Gastrocnemius medialis (tissue), 4 donors: Measurements from ENCODE around the gene EPHA4. TPM values are rescaled to one million over a fixed set of nuclear protein-coding genes. Genes with fewer than 3 reads are reported as not detected.

Experiments
- ATAC-seq, 2 donors: fragments of 150-250 bp; one replicate each; pipeline ENCODE4 v1.9.1; 2016
- DNase-seq, 2 donors: peaks; one replicate each; pipeline ENCODE4 v3.0.0-alpha.2; 2019
- H3K27ac ChIP-seq, 4 donors: fragments of 200-600 bp; sonication (generic); 1 replicate in 1 of 4; 2 replicates in 3 of 4; pipeline ENCODE4 v1.5.1; 2016 to 2018; ENCODE audit warnings: mild to moderate bottlenecking in 2 of 4, moderate library complexity in 1 of 4
- H3K27me3 ChIP-seq, 3 donors: fragments of 200-600 bp; sonication (generic) in 2 of 3; 1 replicate in 1 of 3; 2 replicates in 2 of 3; pipeline versions ENCODE4 v1.5.1 to v1.6.0; 2016 to 2019; ENCODE audit warnings: mild to moderate bottlenecking in 1 of 3, moderate library complexity in 1 of 3
- H3K36me3 ChIP-seq, 2 donors: fragments of 200-600 bp; sonication (generic) in 1 of 2; one replicate each; pipeline ENCODE4 v1.5.1; 2017 to 2018
- H3K4me1 ChIP-seq, 2 donors: fragments of 200-600 bp; sonication (generic) in 1 of 2; one replicate each; pipeline ENCODE4 v1.5.1; 2016 to 2017; ENCODE audit warnings: mild to moderate bottlenecking in 2 of 2
- H3K4me3 ChIP-seq, 4 donors: fragments of 200-600 bp; sonication (generic) in 3 of 4; 1 replicate in 1 of 4; 2 replicates in 3 of 4; pipeline ENCODE4 v1.5.1; 2016 to 2019; ENCODE audit warnings: mild to moderate bottlenecking in 2 of 4
- H3K9me3 ChIP-seq, 3 donors: fragments of 200-600 bp; sonication (generic) in 2 of 3; 1 replicate in 1 of 3; 2 replicates in 2 of 3; pipeline ENCODE4 v1.5.1; 2016 to 2019
- POLR2A ChIP-seq, 2 donors: fragments of 450-650 bp; IDR thresholded peaks; one replicate each; pipeline ENCODE4 v1.6.1; 2017; ENCODE audit warnings: antibody characterized with exemption in 2 of 2, mild to moderate bottlenecking in 2 of 2, moderate library complexity in 2 of 2
- in situ Hi-C, 4 donors: fragments of 200-750 bp; cut with MboI; loops; one replicate each; pipeline versions ENCODE4 v1.15.0 to v1.8.0; 2017; ENCODE audit warnings: low sequenced_read_pairs in 4 of 4
- intact Hi-C: fragments of 100-400 bp; cut with DNase I; formaldehyde crosslinking; loops from one replicate; pipeline ENCODE4 v1.15.1; 2023; ENCODE audit warnings: low total_unique reads
- total RNA-seq, 4 donors: library from RNA; depleted of rRNA; stranded (reverse); fragments of >200 nt; gene quantifications; one replicate each; pipeline versions ENCODE4 v1.1.0 to v1.2.3, GENCODE V29; 2016
- TF ChIP-seq, protein P1 (sequence below), 5 experiments: fragments of 450-650 bp in 3 of 5; fragments of 200-600 bp in 2 of 5; sonication (generic) in 2 of 5; IDR thresholded peaks in 4 of 5; conservative IDR thresholded peaks in 1 of 5; 1 replicate in 4 of 5; 2 replicates in 1 of 5; pipeline ENCODE4 v1.5.1; 2016 to 2019; ENCODE audit warnings: antibody characterized with exemption in 5 of 5, mild to moderate bottlenecking in 3 of 5, moderate library complexity in 3 of 5

EPHA4 gene
- total RNA-seq, 4 donors from 2014 or later, result 6.3 to 18.8 (median 13.0) TPM

- no peak overlapping the region for H3K4me3 ChIP-seq
- TF ChIP-seq, protein P1, sequence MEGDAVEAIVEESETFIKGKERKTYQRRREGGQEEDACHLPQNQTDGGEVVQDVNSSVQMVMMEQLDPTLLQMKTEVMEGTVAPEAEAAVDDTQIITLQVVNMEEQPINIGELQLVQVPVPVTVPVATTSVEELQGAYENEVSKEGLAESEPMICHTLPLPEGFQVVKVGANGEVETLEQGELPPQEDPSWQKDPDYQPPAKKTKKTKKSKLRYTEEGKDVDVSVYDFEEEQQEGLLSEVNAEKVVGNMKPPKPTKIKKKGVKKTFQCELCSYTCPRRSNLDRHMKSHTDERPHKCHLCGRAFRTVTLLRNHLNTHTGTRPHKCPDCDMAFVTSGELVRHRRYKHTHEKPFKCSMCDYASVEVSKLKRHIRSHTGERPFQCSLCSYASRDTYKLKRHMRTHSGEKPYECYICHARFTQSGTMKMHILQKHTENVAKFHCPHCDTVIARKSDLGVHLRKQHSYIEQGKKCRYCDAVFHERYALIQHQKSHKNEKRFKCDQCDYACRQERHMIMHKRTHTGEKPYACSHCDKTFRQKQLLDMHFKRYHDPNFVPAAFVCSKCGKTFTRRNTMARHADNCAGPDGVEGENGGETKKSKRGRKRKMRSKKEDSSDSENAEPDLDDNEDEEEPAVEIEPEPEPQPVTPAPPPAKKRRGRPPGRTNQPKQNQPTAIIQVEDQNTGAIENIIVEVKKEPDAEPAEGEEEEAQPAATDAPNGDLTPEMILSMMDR (IDR thresholded peaks at IDR 0.05 in 4 of 5, conservative IDR thresholded peaks at IDR 0.05 in 1 of 5), result no peak
- TF ChIP-seq POLR2A (IDR thresholded peaks at IDR 0.05), result no peak
- intact Hi-C loops, result no loop called here
- no peaks in the 10 kb centered on the region for H3K9me3 ChIP-seq
- no peaks in the 10 kb centered on the region for H3K4me1 ChIP-seq
- H3K36me3 ChIP-seq, result no peaks in the 10 kb centered on the region
- no peak overlapping the region for H3K27ac ChIP-seq
- in situ Hi-C loops, result no loop called here
- H3K27me3 ChIP-seq, result no peaks in the 10 kb centered on the region
- no peak for DNase-seq
- no peak for ATAC-seq
Measured at GRCh38 chr2:221392228-221392881, 179.7 kb downstream of the EPHA4 start.

DNA sequence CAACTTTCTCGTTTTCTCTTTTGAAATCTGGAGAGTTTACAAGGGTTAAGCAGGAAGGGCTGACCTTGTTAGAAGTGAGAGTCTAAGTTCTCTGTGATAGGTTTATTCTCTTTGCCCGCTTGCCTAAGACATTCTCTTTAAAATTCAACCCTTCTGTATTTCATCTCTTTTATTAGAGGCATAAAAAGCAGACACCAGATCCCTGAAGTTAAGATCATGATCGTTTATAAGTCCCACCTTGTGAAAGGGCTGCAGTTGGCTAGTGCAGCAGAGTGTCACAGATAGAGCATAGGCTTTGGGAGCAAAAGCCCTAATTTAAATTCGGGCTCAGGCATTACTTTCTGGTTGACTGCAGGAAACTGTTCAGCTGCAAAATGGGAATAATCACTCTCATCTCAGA, 181.2 kb downstream of the EPHA4 start:
- no peaks in the 10 kb centered on the region for H3K4me1 ChIP-seq
- H3K36me3 ChIP-seq, result no peaks in the 10 kb centered on the region
- DNase-seq (no peak), ATAC-seq (no peak)
- intact Hi-C loops, result no loop called here
- no peaks in the 10 kb centered on the region for H3K9me3 ChIP-seq
- TF ChIP-seq, protein P1 (IDR thresholded peaks at IDR 0.05 in 4 of 5, conservative IDR thresholded peaks at IDR 0.05 in 1 of 5), result no peak
- no peak for TF ChIP-seq POLR2A (IDR thresholded peaks at IDR 0.05)
- no peaks in the 10 kb centered on the region for H3K27me3 ChIP-seq
- in situ Hi-C loops, result no loop called here
- no peak overlapping the region for H3K4me3 ChIP-seq
- H3K27ac ChIP-seq, result no peak overlapping the region

GRCh38 chr2:221389904-221390303, 182.2 kb downstream of the EPHA4 start:
- intact Hi-C loops (no loop called here), in situ Hi-C loops (no loop called here)

DNA sequence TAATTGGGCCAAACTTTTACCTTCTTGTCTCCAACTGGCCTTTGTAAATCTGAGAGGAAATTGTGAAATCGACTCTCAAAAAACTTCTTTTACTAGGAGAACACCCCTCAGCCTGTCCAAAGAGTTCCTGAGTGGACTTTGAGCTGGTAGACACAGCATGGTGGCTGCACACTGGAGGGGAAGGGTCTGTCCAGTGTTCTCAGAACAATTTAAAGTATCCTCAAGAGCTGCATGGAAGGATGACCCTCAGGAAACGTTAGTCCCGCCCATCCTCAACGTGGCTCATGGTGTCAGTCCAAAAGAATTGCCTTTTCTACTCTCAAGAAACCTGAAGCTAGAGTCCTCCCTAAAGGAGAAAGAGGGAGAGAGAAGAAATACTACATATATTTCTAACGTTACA, 182.7 kb downstream of the EPHA4 start:
- Histone ChIP-seq H3K27ac (no peak overlapping the region), H3K9me3 (no peaks in the 10 kb centered on the region), H3K4me1 (no peaks in the 10 kb centered on the region), H3K27me3 (no peaks in the 10 kb centered on the region), H3K4me3 (no peak overlapping the region), H3K36me3 (no peaks in the 10 kb centered on the region)
- in situ Hi-C loops (no loop called here), intact Hi-C loops (no loop called here)
- TF ChIP-seq, protein P1 (IDR thresholded peaks at IDR 0.05 in 4 of 5, conservative IDR thresholded peaks at IDR 0.05 in 1 of 5), result no peak
- TF ChIP-seq POLR2A (IDR thresholded peaks at IDR 0.05), result no peak
- DNase-seq (no peak), ATAC-seq (no peak)

More at GRCh38 chr2:221389904-221390303, 182.2 kb downstream of the EPHA4 start:
- Histone ChIP-seq H3K4me3 (no peak overlapping the region), H3K27ac (no peak overlapping the region), H3K9me3 (no peaks in the 10 kb centered on the region), H3K4me1 (no peaks in the 10 kb centered on the region), H3K36me3 (no peaks in the 10 kb centered on the region), H3K27me3 (no peaks in the 10 kb centered on the region)
- TF ChIP-seq, protein P1 (IDR thresholded peaks at IDR 0.05 in 4 of 5, conservative IDR thresholded peaks at IDR 0.05 in 1 of 5), result no peak
- no peak for TF ChIP-seq POLR2A (IDR thresholded peaks at IDR 0.05)
- DNase-seq (no peak), ATAC-seq (no peak)

DNA sequence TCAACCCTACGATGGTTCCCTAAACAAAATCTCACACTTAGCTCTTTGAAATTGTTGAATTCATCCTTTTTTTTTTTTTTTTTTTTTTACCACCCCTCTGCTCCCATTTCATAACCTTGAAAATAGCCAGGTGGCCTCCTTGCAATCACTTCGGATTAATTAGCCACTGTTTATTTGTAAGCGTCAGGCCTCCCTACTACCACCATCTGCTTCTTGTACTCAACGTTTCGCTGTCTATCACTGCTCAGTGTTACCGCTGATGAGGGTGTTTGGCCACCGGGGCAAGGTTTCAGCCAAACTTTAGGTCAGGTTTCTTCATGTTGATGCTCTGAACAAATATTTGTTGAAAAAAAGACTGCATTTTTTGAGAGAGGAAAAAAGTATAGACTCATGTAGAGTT, 183.2 kb downstream of the EPHA4 start:
- H3K4me3 ChIP-seq, result no peak overlapping the region
- H3K27me3 ChIP-seq, result no peaks in the 10 kb centered on the region
- TF ChIP-seq POLR2A (IDR thresholded peaks at IDR 0.05), result no peak
- TF ChIP-seq, protein P1 (IDR thresholded peaks at IDR 0.05 in 4 of 5, conservative IDR thresholded peaks at IDR 0.05 in 1 of 5), result no peak
- no peaks in the 10 kb centered on the region for H3K36me3 ChIP-seq
- in situ Hi-C loops, result no loop called here
- no peak for ATAC-seq
- no peaks in the 10 kb centered on the region for H3K9me3 ChIP-seq
- no peaks in the 10 kb centered on the region for H3K4me1 ChIP-seq
- intact Hi-C loops, result no loop called here
- H3K27ac ChIP-seq, result no peak overlapping the region
- DNase-seq, result no peak
